Activated CD8-positive, alpha-beta memory T cell treated with anti-CD3 and anti-CD28 coated beads for 48 hours (primary cell): ENCODE data around the gene FXYD1.
A peak's percentile ranks its signal among the peaks of the same experiment; 100 is the strongest.
"Not testable (repeated sequence)": the region's sequence is repeated elsewhere in the genome, so short reads cannot be mapped to it uniquely, and the experiment has no call there.

Experiments
- DNase-seq, 3 experiments: peaks; one replicate each; pipeline ENCODE4 v3.0.0-alpha.2; 2020; ENCODE audit warnings: low read depth in 2 of 3, low spot score in 2 of 3

The FXYD1 gene

DNA sequence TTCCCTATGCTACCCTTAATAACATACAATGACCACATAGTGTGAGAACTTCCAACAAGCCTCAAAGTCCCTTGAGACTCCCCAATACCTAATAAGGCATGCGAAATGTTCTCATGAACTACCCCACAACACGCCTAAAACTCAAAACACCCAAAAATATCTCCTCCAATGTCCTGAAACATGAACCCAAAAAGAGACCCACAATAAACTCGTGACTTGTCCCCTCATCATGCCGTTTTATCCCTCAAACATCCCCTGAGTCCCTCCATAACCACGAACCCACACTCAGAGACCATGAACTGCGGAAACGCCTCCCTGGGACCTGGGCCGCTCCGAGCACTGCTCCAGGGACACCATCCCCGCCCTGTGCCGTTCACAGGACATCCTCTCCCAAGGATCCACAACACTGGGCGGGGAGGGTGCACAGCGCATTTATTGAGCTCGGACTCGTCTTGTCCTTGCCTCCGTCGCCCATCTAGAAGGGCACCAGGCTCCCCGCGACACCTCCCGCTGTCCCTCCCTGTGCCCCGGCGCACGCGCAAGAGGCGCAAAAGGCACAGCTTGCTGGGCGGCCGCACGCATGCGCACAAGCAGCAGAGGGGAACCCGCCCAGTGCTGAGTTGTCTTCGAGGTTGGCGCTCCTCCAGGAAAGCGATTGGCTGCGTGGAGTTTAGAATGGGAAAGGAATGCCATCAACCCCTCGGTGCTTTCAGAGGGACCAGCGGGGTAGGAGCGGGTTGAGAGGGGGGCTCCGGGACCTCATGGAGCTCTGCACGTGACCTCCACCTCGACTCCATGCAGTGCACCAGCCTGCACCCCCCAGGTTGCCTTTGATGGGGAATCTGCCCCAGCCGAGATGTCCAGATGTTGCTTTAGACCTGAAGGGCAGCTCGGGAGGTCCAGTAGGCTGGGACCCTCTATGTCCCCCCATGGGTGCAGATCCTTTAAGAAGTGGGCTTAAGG, 14.2 kb upstream of the FXYD1 start:
- peak; percentile 63 to 72 (median 71) for DNase-seq

DNA sequence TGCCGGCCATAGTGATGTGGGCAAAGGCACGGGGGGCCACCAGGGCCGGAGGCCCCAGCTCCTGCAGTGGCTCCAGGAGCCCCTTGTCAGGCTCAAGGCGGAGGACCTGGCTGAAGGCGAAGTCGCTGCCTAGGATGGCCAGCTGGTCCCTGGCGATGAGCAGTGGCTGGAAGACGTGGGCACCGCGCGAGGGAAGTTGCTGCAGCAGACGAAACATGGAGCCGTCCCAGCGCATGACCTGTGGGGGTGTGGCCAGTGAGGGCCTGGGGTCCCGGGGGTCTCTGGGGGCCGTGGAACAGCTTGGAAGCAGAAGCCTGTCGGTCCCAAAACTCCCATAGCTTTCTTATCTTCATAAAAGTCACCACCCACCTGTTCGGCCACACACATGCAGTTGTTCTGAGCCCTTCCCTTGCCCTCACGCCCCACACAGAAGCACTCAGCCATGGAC, 13.3 kb upstream of the FXYD1 start:
- DNase-seq: no peak

DNA sequence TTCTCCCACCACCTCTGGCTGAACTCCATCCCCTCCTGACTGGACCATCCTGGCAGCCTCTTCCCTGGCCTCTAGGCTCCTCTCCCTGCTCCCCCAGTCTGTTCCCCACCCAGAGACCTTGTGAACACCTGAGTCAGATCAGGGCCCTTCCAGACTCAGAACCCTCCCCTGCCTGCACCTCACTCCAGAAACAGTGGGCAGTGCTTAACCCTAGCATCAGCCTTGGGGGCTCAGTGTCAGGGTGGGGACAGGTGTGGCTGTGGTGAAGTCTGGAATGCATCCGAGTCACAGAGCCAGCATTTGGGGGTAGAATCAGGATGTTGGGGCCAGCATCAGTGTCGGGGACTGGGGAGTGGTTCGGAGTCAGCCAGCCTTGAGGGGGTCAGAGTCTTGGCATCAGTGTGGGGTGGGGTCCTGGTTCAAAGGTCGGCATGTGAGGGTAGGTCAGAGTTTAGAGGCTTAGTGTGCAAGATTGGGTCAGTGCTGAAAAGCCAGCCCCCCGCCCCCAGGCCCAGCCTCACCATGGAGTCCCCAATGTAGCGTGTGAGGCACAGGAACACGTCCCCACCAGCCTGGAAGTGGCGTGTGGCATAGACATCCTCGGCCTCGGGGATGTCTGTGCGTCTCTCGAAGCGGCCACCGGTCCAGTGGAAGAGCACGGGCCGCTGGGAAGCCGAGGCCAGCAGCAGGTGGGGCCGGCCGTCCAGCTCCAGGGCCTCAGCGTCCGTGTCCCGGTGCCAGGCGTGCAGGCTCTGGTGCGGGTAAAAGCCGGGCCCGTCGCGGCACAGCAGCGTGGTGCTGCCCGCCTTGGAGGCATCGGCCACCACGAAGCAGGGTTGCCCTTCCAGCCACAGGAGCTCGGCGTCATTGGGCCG, 12.6 kb upstream of the FXYD1 start:
- no peak for DNase-seq

DNA sequence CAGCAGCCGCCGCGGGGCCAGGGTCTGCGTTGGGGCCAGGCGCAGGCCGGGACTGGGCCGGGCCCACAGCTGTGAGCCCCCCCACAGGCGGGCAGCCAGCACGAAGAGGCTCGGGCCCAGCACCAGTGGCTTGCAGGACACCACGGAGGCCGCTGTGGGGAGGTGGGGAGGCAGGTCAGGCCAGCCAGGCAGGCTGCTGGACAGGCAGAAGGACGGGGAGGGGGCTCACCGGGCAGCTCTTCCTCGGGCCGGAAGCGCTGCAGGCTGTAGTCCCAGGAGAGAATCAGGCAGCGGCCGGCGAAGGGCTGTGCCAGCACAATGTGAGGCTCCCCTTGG, 12.0 kb upstream of the FXYD1 start:
- DNase-seq: no peak

DNA sequence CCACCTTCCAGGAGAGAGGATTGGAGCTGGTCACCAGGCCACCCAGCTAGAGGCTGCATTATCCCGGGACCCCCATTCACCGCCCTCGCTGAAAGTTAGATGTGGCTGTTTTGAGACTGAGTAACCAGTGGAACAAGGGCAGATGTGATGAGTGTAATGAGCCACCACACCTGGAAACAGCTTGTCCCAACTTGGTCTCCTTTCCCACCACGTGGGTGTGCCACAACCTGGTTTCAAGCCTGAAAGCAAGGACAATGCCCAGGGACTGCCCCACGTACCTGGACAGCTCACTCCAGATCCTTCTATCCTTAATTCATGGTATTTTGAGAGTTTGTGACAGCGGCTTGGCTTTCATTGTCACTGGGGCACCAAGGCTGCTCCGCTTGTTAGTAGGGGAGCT, 10.8 kb upstream of the FXYD1 start:
- no peak for DNase-seq

DNA sequence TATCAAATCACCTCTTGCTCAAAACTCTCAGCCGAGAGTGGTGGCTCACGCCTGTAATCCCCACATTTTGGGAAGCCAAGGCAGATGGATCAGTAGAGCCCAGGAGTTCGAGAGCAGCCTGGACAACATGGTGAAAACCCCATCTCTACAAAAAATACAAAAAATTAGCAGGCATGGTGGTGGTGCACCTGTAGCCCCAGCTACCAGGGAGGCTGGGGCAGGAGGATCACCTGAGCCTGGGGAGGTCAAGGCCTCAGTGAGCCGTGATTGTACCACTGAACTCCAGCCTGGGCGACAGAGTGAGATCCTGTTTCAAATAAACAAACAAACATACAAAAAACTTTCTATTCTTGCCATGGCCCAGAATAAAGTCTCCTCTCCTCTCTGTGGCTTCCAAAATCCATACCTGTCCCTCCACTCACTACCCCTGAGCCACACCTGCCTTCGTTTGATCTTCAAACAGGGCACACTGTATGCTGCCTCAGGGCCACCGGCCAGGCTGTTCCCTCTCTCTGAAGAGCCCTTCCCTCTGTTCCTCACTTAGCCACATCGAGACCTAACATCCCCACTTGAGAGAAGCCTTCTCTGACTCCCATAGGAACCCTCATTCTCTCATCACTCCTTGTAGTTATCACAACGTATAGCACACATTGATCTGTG, 10.1 kb upstream of the FXYD1 start:
- no peak for DNase-seq

DNA sequence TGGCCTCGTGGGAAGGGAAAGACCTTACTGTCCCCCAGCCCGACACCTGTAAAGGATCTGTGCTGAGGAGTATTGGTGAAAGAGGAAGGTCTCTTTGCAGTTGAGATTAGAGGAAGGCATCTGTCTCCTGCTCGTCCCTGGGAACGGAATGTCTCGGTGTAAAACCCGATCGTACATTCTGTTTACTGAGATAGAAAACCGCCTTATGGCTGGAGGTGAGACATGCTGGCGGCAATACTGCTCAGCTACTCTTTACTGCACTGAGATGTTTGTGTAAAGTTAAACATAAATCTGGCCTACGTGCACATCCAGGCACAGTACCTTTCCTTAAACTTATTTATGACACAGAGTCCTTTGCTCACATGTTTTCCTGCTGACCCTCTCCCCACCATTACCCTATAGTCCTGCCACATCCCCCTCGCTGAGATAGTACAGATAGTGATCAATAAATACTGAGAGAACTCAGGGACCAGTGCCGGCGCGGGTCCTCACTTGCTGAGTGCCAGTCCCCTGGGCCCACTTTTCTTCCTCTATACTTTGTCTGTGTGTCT, 8.8 kb upstream of the FXYD1 start:
- DNase-seq: not testable (repeated sequence)

DNA sequence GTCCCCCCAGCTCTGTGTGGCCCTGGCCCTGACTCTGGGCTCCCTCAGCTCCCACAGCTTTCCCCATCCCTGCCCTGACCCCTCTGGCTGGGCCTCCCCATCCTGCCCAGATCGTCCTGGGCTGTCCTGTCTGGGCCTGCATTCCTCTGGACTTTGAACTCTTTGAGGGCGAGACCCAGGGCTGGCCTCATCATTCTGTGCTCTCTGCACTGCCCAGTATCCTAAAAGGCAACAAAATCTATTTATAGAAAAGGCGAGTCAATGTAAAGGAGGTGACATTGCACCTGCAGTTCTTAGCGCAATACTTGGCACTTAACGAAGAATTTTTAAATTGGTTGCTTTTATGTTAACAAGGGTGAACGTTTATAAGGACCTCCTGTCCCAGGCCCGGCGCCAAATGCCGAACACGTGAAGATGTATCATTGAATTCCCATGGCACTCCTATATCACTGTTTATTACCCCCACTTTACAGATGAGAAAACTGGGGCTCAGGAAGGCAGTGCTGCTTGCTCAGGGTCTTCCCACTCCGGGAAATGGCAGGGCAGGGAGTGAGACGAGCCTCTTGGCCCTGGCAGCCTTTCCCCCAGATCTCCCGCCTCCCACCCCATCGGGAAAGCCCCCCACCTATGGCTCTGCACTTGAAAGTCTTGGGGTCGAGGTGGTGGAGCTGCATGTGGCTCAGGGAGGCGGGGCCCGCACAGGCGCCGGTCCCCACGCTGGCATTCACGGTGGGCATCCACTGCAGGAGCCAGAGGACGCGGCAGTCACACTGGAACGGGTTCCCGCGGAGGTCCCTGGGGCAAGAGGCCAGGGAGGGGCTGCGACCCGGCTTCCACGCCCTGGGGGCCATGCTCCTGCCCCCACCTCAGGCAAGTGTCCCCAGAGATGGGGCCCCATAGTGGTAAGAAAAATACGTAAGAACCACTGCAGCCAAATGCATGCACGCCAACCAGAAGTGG, 7.6 kb upstream of the FXYD1 start:
- DNase-seq: no peak

DNA sequence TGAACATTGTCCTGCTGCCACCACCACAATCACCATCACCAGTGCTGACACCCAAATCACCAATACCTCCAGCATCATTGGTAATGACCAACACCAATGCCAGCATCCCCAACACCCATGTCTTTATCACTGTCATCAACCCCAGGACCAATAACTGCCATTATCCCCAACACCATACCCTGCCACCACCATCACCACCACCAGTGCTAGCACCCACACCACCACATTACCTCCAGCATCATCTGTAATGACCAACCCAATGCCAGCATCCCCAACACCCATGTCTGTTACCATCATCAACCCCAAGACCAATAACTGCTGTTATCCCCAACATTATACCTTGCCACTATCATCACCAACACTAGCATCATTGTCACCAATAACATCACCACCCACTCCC, 6.4 kb upstream of the FXYD1 start:
- no peak for DNase-seq

DNA sequence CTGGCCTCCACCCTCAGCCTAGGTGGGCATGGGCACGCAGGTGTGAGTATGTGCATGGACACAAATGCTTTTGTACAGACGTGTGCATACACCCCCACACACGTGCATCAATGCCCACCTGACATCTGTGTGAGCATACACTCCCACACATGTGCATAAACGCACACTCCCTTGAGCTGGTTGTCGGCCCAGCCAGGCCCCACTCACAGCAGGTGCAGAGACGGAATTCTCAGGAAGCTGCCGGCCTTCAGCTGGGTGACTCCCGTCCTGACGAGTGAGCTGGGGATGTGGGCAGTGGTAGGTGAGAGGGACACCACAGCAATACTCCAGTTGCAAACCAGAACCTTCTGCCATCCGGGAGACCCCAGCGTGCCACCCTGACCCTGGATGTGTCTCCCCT, 4.8 kb upstream of the FXYD1 start:
- DNase-seq: no peak

DNA sequence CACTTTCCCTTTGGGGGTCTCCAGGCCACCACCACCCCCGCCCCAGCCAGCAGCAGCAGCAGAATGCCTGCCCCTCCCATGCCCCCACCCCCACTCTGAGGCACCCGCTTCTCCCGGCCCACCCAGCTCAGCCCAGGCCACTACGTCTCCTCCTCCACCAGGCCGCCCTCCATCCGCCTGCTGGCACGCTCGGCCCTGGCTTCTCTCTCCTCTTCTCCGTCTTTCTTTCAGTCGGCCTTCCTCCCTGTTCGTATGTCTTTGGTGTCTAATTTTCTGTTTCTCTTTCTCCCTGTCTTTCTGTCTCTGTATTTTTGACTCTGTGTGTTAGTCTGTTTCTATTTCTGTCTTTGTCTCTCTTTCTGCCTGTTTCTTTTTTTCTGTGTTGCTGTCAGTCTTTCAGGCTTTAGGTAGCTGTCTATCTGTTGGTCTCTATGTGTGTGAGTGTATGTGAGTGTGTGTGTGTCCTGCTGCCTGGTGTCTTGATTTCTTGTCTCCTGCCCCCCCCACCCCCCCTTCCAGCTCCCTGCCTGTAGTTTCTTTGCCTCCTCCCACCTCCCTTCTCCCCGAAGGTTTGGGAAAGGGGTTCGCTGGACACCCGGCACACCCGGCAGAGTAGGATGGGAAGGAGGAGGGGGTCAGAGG, 3.9 kb upstream of the FXYD1 start, which contains the start of gene LGI4:
Gene LGI4 (minus strand): TSS at position 459 of the 642 bp plus-strand sequence. CDS start 379 bp downstream, at position 80.
- no peak for DNase-seq

DNA sequence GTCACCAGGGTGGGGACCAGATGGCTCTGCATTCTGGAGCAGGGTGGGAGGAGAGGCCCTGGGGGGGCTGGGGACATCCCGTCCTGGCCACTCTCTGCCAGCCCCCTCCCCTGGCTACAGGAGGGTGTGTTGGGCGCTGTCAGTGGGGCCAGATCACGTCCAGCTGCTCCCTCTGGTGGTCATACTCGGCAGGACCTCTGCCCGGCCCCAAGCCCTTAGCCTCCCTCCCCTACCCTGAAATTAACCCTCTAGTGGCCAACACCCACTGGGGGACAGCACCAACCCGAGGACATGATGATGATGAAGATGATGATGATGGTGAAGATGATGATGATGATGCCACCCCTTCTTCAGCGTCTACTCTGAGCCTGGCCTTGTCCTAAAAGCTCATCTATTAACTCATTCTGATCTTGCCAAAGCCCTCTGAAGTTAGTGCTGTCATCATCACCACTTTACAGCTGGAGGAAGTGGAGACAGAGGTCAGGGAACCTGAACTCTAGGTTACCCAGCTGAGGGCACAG, 3.2 kb upstream of the FXYD1 start:
- DNase-seq: peak; percentile 23 to 60 (median 51)

DNA sequence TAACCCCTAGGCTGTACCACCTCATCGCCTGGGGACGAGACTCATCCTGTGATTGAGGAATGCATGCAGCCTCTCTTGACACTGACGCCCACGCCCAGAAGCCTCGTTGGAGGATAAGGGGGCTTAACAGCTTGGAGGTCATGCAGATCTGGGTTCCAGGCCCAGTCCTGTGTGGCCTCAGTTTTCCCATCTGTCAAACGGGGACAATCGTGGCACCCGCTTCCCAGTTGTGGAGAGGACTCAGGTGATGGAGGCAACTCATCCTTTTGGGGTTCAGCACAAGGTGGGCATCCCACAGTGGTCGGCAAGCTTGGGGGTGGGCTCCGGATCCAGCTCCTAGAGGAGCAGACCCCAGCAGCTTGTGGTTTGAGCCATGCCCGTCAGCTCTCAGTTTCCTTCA, 2.4 kb upstream of the FXYD1 start:
- no peak for DNase-seq

DNA sequence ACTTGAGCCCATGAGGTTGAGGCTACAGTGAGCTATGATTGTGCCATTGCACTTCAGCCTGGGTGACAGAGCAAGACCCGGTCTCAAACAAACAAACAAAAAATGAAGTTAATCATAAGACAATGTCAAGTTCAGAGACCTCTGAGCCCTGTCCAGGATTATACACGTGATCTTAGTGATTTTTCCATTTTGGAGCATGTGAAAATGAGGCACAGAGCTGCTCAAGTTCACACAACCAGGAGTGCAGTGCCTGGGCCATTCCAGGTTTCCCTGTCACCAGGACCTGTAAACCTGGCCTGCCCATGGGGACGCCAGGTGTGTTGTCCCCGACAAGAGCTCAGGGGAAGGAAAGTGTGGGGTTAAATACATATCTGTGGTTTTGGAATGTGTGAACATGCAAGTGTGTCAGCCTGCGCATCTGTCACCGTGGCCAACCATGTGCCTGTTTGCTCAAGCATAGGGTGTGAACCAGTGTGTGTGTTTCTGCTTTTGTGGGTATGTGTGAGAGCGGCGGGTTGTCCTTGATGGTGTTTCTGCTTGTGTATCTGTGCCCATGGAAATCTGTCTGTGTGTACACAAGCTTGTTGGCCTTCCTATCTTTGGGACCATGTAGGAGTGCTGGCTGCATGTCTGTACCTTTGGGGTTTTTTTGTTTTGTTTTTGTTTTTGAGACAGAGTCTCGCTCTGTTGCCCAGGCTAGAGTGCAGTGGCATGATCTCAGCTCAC, 1.5 kb upstream of the FXYD1 start:
- no peak for DNase-seq

DNA sequence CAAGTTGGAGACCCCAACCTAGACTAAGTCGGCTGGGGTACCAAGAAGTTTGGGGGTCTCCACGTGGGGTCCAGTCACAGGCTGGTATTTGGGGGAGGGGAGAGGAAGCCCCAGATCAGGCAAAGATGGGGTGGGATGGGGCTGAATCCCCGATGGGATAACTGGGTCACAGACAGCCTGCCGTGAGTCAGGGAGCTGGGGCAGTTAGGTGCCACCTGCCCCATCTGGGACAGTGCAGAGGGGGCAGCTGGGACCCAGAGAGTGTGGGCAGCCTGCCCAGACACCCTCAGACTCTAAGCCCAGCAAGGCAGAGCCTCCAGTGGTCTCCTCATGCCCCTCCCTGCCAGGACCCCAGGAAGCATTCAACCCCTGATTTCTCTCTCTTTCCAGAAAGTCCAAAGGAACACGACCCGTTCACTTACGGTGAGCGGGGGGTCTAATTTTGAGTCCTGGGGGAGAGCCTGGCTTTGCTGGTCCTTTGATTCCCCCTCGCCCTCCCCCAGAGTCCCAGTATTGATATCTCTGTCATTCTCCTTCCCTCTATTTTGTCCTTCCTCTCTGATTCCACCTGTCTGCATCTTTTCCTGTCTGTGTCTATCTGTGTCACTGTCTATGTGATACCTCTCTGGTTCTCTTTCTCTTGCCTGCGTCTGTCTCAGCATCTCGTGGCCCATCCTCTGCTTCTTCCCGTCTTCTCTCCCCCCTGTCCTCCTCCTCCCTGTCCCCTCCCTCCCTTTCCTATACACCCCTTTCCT, 1.8 kb downstream of the FXYD1 start:
- no peak for DNase-seq

DNA sequence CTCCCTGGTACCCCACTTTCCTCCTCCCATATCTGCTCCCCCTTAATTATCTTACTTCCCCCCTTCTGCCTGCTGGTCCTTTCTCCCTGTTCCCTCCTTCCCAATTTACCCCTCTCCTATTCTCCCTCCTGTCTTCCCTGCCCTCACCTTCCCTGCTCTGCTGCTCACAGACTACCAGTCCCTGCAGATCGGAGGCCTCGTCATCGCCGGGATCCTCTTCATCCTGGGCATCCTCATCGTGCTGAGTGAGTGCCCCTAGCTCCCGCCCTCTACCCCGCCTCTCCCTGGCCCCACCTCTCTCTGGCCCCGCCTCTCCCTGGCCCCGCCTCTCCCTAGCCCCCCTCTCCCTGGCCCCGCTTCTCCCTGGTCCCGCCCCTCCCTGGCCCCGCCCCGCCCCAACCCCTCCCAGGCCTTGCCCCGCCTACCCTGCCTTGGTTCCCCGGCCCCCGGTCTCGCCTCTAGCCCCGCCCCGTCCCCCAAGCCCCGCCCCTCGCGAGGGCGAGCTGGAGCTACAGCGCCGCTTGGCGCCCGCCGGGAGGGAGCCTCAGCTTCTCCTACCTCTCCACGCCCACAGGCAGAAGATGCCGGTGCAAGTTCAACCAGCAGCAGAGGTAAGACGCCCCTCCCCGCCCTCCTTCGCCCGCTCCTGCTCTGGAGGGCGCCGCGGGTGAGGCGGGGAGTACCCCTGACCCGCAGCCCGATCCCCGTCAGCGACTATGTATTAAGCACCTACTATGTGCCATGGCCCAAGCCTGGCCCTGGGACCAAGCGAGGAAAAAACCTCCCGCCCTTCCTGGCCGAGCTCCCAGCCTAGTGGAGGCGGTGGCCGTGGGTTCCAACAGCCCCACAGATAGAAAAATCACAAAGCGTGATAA, 2.6 kb downstream of the FXYD1 start:
- peak; percentile 85 to 96 (median 90) for DNase-seq
